ENCODE measurements around the gene IRF2.

Gene IRF2

DNA sequence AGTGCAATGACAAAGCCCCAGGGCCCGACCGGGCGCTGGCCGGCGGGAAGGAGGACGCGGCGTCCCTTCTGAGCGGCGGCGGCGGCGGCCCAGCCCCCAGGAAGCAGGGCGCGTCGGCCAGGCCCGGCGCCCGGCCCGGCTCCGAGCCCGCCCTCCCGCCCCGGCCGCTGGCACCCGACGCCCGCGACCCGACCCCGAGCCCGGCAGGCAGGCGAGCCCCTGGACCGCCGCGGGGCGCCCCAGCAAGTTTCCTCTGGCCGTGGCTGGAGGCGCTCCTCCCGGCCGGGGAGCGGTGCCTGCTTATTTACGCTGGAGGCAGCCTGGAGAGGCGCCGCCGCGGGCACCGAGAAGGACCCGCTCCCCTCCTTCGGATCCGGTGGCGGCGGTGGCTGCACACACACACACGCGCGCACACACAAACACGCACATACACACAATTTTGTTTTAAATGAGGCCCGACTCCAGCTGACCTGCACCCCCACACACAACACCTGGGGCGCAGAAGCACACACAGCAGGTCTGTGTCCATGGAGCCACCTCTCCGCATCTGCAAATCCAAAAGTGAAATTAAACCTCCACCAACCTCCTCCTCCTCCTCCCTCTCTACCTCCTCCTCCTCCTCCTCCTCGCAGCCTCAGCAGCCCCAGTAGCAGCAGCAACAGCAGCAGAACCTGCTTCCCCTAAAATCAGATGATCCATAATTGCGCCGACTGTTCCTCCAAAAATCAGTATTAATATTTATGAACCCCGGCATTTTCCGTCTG is 669 bp downstream of the IRF2 start:
- DNase-seq: peak; percentile 69

DNA sequence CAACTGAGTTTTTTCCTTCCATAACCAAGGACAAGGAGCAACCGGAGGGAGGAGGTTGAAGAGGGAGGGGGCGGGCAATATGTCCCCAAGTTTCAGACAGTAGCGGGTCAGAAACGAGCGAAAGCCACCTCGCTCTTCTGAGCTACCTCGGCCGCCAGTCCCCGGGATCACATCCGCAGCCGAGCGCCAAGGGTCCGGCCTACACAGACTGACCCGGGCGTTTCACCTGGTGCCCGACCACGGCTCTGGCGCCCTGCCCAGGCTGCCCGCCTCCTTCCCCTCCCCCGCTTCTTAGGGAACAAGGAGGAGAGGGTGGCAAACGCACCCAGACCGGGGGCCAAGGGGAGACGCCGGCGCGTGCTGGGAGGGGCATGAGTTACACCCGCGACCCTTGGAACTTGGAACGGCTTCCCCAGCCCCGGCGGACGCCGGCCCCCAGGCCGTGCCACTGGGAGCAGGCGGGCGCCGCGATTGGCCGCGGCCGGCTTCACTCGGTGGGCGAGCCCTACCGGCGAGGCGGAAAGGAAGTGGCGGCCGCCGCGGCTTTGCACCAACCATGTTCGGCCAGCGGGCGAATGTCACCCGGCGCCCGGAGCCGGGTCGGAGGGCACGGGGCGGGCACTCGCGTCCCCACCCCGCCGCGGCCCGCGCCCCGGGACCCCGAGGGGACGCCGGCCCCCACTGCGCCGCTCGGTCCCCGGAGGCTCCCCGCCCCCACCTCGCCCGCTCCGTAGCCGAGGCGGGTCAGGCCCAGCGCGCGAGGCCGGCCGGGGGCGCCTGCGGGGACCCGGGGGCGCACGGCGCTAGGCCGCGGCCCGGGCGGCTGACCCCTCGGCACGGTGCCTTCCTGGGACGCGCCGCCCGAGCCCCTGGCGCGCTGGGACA is 1.5 kb downstream of the IRF2 start:
- DNase-seq: peak; percentile 73

DNA sequence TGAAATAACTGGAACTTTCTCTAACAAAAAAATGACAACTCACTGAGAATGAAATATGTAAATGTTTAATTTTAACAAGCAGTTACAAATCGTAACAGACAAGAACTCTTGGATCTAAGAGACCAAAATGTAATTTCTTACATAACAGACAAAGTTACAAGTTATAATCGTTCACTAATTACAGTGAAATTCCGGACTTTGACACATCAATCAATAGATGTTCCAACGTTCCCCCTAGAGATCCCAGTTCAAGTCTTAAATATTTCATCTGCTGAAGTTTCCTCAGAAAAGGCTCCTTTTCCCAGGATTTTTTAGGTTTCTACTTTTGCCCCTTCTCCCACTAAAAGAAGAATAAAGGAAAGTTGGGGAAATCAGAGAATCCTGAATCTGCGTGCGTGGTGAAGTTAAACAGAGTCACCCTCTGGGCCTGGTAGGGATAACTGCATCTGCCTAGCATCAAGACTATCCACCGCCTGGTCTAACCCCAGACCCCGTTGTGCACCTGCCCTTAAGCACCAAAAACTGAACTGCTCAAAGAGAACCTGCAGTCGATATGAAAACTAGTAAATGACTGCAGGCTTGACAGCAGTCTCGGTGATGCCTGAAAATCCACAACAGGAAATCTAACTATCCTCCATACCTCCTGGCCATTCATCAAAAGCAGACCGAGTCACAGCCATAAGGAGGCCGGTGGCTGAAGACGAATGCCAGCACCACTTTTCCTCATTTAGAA is 2.3 kb downstream of the IRF2 start:
- DNase-seq: peak; percentile 66

DNA sequence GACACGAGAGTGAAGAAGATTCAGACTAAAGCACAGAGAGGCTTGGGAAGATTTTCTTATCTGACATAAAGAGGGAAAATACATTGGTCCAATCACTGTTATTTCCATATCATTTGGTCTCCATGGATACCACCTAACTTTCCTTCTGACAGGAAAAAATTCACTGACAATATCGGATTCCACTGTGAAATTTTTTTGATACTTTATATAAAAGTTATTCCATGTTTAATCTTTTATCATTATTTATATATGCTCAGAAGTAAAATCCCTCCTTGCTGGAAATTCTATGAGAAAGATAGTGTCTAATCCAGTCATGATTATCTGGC is 3.6 kb downstream of the IRF2 start:
- DNase-seq: no peak

DNA sequence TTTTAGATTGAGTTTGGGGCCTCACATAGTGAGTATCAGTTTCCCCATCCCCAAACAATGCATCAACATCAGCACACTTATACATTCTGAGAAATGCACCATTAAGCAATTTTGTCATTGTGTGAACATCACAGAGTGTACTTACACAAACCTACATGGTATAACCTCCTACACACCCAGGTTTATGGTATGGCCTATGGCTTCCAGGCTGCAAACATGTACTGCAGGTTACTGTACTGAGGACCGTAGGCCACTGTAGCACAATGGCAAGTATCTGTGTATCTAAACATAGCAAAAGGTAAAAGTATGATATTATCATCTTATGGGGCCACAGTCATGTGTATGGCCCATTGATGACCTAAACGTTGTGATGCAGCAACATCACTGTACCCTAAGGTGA is 7.7 kb downstream of the IRF2 start:
- no peak for DNase-seq

DNA sequence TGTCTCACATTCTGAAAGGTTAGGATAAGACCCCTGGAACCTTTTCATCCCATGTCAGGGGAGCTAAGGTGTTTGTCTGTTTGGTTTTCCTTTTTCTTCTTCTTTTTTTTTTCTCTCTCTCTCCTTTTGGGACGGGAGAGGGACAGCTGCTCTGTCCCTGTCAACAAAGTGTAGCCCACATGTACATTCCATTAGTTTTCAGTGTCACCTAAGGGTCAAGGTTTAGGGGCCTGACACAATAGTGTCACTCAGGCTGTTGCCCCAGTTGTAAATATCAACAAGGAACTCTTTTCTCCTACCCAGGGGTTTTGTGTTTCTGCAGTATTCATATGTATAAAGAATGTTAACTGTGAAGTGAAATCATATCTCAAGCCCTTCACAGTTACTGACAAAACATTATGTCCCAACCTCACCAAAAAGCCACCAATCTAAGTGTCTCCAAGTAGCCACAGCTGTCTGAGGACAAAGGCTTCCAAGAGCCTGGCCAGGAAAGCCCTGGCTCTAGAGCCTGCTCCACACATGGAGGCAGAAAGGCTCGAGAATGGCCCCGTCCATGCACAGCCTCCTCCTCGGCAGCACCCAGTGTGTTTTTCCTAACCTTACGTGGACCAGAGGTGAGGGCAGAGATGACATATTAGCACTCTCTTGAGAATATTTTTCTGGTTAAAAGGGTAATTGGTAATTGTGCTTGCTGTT is 9.4 kb downstream of the IRF2 start:
- DNase-seq: no peak

DNA sequence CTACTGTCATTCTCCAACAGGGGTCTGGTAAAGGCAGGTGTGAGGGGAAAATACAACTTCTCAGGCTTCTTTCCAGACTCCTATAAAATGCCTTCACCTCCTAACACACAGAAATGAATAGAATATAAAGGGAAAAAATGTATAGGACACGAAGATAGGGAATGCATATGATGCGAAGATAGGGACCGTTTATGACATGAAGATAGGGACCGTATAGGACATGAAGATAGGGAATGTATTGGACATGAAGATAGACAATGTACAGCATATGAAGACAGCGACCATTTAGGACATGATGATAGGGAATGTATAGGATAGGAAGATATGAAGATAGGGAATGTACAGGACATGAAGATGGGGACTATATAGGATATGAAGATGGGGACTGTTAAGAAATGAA is 10.5 kb downstream of the IRF2 start:
- no peak for DNase-seq

DNA sequence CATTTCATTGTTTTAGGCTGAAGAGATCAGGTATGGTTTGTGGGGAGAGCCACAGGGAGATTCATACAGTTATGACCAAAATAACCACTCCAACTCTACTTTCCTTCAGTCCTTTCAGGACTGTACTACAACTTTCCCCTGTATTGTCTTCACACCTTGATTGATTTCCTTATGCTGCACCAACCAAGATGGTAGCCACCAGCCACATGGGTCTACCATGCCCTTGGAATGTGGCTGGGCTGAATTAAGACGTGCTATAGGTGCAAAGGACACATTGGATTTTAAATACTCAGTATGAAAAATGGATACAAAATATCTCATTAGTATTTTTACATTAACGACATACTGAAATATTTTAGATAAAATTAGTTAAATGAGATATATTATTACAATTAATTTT is 11.2 kb downstream of the IRF2 start:
- DNase-seq: no peak

DNA sequence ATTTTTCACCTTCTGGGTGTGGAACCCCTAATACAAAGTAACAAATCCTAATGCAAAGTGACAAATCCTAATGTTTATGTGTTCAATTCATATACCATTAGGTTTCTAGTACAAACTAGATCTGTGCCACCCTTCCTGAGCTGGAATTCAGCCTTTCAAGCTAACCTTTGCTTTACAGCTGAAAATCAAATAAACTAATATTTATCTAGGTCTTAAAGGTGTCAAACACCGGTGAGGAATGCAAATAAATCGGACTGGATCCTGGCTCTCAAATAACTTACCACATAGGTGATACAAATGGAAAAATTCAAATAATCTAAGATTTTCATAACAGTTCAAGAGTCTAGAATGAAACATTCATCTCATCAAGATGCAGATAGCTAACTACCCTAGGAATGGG is 11.6 kb downstream of the IRF2 start:
- DNase-seq: no peak

DNA sequence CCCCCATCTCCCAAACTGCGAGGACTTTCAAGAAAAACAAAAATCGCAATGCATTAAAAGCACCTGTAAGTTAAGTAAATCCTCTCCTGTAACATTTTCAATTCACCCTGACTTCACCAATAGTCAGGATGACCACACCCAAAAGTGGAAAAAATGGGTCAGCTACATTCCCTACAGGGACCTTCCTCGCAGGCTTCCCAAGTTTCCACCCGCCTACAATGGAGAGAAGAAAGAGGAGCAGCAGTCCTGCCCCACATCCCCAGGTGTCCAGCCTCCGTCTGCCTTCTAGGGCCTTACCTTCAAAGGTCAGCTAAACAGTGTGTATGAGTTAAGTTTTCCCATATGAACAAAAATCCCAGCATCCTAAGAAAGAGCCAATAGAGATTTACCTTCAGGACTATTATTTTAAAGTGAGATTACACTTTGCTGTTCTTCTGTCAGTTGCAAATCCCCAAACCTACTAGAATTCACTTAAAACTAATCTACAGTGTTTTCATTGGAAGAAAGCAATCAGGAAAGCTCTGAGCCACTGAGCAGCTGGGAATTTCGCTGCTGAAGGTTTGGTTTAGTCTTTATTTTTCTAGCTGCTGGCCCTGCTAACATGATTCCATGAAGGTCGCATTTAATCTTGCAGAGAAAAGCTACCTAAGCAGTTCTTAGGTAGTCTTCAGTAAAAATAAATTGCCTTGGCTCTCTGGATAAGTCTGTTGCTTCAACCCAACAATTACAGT is 12.5 kb downstream of the IRF2 start:
- DNase-seq: no peak

DNA sequence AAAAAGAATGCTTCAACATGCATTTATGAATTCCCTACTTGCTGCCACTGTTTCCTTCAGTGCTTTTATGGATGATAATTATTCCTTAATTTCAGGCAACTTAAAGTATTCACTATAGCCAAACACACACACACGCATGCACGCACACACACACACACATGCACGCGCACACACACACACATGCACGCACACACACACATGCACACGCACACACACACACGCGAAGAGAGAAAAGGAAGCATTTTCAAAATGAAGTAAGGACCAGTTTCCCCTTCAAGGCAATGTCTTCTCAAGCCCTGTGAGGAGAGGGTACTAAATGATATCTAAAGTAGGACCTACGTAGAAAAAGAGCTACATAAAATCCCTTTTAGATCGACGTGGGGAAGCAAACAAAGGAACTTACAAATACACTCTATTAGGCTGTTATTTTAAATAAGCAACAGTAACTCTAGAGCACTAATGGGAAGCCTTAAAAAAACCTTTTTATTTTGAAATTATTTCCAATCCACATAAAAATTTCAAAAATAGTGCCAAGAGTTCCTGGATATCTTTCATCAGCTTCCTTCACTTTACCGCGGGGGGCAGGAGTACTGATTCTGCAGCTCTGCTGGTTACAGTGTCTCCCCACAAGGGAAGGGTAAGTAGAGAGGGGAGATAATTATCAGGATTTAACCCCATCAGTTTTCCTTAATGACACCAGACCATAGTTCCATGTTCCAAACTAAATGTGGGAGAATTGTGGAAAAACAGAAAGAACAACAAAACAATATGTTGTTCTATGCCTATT is 13.7 kb downstream of the IRF2 start:
- DNase-seq: no peak

DNA sequence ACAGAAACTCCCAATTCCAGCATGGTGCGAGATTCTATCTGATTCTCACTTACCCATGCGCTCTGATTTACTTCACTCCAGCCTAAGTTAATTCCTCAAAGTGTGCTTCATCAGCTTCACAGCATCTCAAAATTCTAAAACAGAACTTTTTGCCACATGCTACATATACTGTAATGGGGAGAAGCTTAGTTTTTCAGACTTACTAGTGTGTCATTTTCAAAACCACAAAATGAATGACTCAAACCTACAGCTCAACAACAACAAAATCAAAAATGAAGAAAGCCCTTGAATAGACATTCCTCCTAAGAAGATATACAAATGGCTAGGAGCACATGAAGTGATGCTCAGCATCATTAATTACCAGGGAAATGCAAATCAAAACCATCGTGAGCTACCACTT is 14.9 kb downstream of the IRF2 start:
- DNase-seq: no peak

DNA sequence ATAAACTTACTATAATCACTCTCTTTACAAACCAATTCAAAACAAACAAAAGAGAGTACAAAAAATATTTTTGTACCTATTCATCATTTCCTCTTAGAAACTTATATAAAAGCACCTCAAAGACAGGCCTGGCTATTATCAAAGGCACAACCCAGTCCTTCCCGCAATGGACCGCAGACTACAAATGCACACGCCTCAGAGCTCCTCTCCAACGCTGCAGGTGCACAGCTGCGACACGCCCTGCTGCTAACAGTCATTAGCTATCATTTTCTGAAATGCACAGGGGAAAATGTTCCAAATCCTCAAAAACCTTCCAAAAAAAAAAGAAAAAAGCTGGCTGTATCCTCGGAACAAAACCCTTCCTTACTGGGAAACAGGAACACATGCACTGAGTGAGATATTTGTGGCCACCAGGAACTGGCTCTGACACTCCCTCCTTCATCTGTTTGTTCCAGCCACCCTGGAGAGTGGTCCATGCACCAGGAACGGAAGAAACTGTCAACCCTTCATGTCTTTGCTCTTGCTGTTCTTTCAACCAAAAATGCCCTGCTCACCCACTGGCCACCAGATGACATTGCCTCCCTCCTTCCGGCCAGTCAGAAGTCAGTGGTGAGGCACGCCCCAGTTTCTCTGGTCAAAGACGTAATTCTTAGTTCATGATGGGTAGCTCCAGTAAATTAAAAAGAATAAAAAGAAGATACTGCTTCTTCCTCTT is 16.7 kb downstream of the IRF2 start:
- DNase-seq: no peak

DNA sequence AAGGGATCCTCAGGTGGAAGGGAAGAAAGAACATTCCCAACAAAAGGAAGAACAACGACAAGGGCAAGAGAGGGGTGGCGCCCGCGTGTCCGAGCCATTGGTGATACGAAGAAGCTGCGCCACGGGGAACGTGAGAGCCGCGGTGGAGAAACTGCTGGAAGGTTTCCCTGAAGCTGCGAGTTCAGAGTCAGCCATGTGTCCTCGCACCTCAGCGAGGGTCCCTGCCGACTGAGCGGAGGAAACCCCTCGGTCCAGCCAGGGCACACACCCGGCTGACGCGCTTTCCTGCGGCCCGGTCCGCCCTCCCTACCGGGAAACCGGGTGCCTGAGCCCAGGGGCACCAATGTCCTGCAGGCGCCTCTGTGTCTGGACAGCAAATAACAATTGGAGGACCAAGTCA is 18.0 kb downstream of the IRF2 start:
- DNase-seq: no peak

DNA sequence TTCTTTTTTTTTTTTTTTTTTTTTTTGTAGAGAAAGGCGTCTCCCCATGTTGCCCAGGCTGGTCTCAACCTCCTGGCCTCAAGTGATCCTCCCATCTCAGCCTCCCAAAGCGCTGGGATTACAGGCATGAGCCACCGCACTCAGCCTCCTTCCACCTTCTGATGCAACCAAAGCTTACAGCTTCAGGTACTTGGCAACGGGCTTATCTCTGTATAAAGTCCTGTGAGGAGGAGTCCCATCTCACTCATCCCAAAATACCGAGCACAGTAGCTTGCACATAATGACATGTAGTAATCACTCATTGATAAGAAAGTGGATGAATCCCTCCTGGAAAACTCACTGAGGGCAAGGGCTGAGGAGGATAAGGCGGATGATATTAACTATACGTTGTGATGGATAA is 19.1 kb downstream of the IRF2 start:
- DNase-seq: no peak

DNA sequence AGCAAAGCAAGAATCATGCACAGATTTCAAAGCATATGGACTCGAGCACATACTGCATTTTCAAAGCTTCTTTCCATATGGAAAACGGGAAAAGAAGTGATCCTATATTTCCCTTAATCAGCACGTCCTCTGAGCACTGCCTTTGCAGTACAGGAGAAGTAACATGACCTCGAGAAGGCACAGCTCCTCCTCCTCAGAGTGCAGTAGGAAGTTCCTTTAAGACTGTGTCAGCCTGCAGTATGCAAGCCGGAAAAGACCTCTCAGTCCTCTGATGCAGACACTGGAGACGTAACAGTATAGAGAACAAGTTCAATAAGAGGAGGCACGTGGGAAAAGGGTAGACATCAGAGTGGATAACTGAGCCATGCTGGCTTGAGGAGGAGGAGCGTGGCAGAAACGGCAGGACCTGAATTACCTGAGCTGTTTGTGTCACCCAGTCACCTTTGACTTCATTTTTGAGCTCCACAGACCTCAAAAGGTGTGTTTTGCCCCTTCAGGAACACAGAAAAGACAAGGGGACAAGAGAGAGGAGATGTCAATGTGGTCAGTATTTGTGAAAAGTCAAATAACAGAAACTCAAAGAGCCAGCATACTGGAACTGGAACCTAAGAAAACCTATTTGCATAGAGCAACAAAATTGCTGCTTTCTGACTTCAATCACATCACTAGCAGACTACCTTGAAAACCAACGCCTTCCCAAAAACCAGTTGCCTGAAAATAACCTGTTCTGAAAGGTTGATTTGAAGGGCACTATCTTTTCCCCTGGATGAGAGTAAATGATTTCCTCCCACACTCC is 20.8 kb downstream of the IRF2 start:
- DNase-seq: peak; percentile 29

DNA sequence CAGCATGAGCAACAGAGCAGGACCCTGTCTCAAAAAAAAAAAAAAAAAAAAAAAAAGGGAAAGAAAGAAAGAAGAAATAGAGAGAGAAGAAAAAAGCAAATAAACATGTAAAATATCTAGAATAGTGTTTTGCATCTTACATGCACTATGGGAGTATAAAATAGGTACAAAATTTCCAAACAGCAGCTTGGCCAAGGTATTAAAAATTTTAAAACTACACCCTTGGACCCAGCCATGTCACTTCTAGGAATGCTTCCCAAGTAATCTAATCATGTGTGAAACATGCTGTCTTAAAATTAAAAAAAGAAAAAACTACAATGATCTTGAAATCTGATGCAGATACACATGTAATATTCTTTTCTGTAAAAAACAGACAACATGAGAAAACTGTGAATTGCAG is 21.6 kb downstream of the IRF2 start:
- no peak for DNase-seq

DNA sequence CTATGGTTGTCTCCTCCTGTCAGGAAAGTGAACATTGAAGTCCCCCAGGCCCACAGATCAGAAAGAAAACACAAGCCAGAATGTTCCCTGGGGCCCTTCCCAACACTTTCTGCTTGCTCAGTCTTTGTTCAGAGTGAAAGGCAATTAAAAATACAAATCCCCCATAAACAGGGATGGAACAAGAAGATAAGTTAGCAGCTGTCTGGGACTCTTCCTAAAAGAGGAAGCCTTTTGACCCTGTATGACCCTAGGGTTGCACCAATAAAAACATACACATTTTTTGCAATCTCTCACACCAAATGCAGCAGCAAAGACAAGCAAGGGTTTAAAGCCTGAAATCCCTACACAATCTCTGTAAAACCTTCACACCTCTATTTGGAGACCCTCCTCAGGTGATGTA is 22.6 kb downstream of the IRF2 start:
- no peak for DNase-seq

DNA sequence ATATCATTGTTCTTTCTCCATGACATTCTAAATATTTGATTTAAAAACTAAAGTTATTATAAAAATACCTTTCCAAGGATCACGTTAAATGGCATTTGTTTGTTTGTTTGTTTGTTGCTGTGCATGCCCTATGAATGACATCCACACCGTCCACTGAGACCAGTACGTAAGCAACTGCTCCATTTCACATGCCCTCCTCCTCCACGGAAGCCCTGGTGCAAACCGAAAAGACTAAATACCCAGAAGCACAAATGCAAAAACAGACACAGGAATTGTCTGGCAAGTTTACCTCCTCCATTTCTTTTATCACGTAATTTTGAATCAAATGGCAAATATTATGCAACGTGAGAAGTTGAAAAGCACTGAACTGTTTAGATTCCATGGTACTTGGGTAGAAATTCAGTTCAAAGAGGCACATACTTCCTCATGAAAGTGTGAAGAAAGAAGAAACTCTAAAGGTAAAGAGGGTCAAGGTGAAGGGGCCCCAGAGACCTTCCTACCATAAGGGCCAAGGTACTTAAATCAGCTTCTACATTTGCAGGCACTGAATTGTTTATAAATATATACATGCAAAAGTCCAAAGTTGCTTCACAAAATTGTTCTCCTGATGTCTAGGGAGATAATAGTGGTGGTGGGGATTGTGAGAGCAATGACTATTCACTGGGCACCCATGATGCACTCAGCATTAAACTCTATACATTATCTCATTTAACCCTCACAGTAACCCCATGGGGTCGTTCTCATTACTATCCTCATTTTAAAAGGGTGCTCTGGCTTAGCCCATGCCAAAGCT is 23.4 kb downstream of the IRF2 start:
- no peak for DNase-seq

All from midbrain (tissue), 1 donor.